SK-N-MC (cell line): Measurements from ENCODE around the gene IL10RB.
"Not testable (repeated sequence)": the region's sequence is repeated elsewhere in the genome, so short reads cannot be mapped to it uniquely, and the experiment has no call there.

Experiments
- EZH2 ChIP-seq: fragments of 200-600 bp; sonication (generic); IDR thresholded peaks from one replicate; pipeline ENCODE4 v1.6.1; 2017; ENCODE audit warnings: antibody characterized with exemption
- POLR2AphosphoS5 ChIP-seq: IDR thresholded peaks from 2 replicates; pipeline ENCODE4 v1.6.1; 2012; ENCODE audit warnings: mild to moderate bottlenecking, low read depth, low read length, borderline replicate concordance

- not testable (repeated sequence) for TF ChIP-seq EZH2, POLR2AphosphoS5
These were observed 54.8 kb downstream of the IL10RB start for GRCh38 chr21:33321005-33321404.
